Lung (tissue), 12 donors: ENCODE results near the gene WHRN. TPM values are rescaled to one million over a fixed set of nuclear protein-coding genes. Genes with fewer than 3 reads are reported as not detected.

Experiments
- ATAC-seq: fragments of 200-7000 bp; cut with Tn5 transposase; one replicate; pipeline ENCODE4 v1.9.1; 2020; ENCODE audit warnings: moderate number of reproducible peaks; ENCODE audit not compliant: insufficient read depth, low FRiP score
- DNase-seq, 3 donors: peaks; one replicate each; pipeline ENCODE4 v3.0.0-alpha.2; 2013 to 2017
- H3K27ac ChIP-seq, 2 donors: one replicate each; pipeline ENCODE4 v1.5.1; 2013; ENCODE audit warnings: mild to moderate bottlenecking in 2 of 2, moderate library complexity in 2 of 2, control low read depth in 1 of 2, inconsistent platforms in 1 of 2, low read depth in 1 of 2, low read length in 1 of 2
- H3K27me3 ChIP-seq, 3 donors: one replicate each; pipeline ENCODE4 v1.5.1; 2013; ENCODE audit warnings: low read length in 2 of 3; ENCODE audit not compliant: control insufficient read depth in 3 of 3, insufficient read depth in 3 of 3
- H3K36me3 ChIP-seq, 4 donors: one replicate each; pipeline ENCODE4 v1.5.1; 2013; ENCODE audit warnings: low read length in 4 of 4, mild to moderate bottlenecking in 1 of 4, moderate library complexity in 1 of 4; ENCODE audit not compliant: control insufficient read depth in 4 of 4, insufficient read depth in 4 of 4
- H3K4me1 ChIP-seq, 5 donors: one replicate each; pipeline ENCODE4 v1.5.1; 2013; ENCODE audit warnings: low read length in 5 of 5, mild to moderate bottlenecking in 2 of 5, moderate library complexity in 1 of 5; ENCODE audit not compliant: control insufficient read depth in 5 of 5, insufficient read depth in 5 of 5
- H3K4me3 ChIP-seq: one replicate; pipeline ENCODE4 v1.5.1; 2013; ENCODE audit warnings: mild to moderate bottlenecking, control low read depth, moderate library complexity
- H3K9ac ChIP-seq, 2 donors: one replicate each; pipeline ENCODE4 v1.5.1; 2013; ENCODE audit warnings: low read length in 2 of 2, control low read depth in 1 of 2; ENCODE audit not compliant: insufficient read depth in 1 of 2
- H3K9me3 ChIP-seq, 4 donors: one replicate each; pipeline ENCODE4 v1.5.1; 2013; ENCODE audit warnings: low read length in 3 of 4, mild to moderate bottlenecking in 1 of 4, moderate library complexity in 1 of 4; ENCODE audit not compliant: control insufficient read depth in 4 of 4, insufficient read depth in 3 of 4
- WGBS, 2 donors: extraction: QIAGEN DNeasy Blood & Tissue Kit; methylation state at CpG; one replicate each; pipeline ENCODE4 v1.1.7; 2013; 5-methylcytosine and 5-hydroxymethylcytosine counted together
- polyA plus RNA-seq, 2 donors: library from polyadenylated mRNA; stranded (reverse); fragments of 200-250 nt; gene quantifications; one replicate each; pipeline ENCODE4 v1.2.1, GENCODE V29; 2013
- total RNA-seq, 2 donors: library from RNA; depleted of rRNA in 1 of 2; stranded (reverse); fragments of >200 nt in 1 of 2; gene quantifications; one replicate each; pipeline ENCODE4 v1.2.1, GENCODE V29; 2014 to 2021
- TF ChIP-seq, protein P1 (sequence below): IDR thresholded peaks from 2 replicates; pipeline ENCODE4 v1.5.1; 2012; ENCODE audit warnings: mild to moderate bottlenecking; ENCODE audit errors: control extremely low read depth, extremely low read depth
- donor health status: control.
- donor health status: control.
- donor health status: Bipolar disorder and iron deficiency.
- donor health status: healthy.
- donor health status: DM: yes; HTN: yes; CAD: no.

WHRN gene
- total and polyA plus RNA-seq, 4 donors: 3.1 to 11.7 (median 5.6) TPM

DNA sequence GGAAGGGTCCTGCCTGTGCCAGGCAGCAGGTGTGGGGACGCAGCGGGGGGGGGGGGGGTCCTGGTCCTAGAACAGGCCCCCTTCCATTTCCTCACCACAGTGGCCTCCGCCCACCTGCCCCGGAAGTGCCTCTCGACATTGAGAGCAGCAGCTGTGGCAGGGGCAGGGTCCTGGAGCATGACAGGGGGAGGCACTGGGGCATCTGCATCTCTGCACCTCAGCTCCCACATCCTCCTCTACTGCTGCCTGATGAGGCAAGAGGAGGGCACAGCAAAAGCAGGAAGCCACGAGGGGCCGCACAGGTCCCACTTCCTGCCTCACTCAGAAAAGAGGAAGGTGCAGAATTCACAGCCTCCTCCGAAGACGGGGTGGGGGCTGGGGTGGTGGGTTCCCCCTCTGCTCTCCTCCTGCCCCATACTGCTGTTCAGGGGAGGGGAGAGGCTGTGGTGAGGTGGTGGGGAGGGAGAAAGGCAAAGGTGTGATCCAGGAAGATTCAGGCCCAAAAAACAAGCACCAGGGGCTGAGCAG, 132.3 kb downstream of the WHRN start:
- DNase-seq (peak in 1 of 3 donors; percentile 30), ATAC-seq (peak; percentile 65)
- H3K9ac ChIP-seq: no peak overlapping the region
- WGBS, 2 donors: 10 to 29% methylated on average over 9 of the region's 9 CpGs
- H3K9me3 ChIP-seq: no peaks in the 10 kb centered on the region
- H3K4me3 ChIP-seq: no peak overlapping the region
- peaks cover 0 to 20% (median 4%) of the 10 kb centered on the region in 5 donors for H3K4me1 ChIP-seq
- H3K27me3 ChIP-seq: no peaks in the 10 kb centered on the region
- TF ChIP-seq, protein P1, sequence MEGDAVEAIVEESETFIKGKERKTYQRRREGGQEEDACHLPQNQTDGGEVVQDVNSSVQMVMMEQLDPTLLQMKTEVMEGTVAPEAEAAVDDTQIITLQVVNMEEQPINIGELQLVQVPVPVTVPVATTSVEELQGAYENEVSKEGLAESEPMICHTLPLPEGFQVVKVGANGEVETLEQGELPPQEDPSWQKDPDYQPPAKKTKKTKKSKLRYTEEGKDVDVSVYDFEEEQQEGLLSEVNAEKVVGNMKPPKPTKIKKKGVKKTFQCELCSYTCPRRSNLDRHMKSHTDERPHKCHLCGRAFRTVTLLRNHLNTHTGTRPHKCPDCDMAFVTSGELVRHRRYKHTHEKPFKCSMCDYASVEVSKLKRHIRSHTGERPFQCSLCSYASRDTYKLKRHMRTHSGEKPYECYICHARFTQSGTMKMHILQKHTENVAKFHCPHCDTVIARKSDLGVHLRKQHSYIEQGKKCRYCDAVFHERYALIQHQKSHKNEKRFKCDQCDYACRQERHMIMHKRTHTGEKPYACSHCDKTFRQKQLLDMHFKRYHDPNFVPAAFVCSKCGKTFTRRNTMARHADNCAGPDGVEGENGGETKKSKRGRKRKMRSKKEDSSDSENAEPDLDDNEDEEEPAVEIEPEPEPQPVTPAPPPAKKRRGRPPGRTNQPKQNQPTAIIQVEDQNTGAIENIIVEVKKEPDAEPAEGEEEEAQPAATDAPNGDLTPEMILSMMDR: no peak
- peaks cover 0 to 35% (median 32%) of the 10 kb centered on the region in 4 donors for H3K36me3 ChIP-seq
- peak overlapping the region in 1 of 2 donors; percentile 44 for H3K27ac ChIP-seq

DNA sequence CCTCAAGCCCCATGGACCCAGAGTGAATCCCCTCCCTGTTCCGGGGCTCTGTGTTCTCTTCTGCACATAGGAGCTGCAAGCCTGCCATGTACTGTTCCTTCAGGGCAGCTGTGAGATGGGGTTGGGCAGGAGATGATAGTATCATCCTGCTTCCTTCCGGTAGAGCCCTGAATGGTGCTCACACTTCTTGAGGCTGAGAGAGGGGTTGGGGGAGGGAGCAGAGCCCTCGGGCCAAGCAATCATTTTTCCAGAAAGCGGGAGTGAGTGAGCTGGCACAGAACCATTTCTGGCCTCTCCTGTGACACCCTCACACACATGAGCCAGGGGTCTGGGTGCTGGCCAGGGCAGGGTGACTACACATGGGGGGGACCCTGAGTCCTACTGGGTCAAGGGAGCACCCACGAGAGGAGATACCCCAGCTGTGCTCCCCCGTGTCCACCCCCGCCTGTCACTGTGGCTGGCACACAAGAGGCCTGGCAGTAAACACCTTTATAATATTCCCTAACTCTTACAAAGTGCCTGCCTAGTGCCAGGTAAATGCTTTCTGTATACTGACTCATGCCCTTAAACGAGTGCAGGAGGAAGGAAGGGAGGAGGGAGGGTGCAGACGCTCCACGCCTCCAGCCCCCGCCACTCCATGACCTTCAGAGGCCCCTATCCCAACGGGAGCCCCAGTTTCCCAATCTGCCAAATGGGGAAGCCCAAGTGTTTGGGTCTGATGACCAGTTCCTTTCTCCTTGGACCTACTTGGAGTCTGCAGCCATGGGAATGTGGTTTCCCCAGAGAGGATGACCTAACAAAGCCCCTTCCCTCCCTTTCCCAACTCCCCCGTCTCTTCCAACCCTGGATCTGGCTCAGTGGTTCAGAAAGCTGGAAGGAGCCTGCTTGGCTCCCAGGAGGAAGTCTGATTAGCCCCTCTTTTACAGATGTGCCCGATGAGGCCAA, 133.0 kb downstream of the WHRN start:
- DNase-seq (no peak), ATAC-seq (peak; percentile 39)
- Histone ChIP-seq H3K4me1 (peaks cover 0 to 25% (median 4%) of the 10 kb centered on the region in 5 donors), H3K27ac (peak overlapping the region in 1 of 2 donors; percentile 44), H3K36me3 (peaks cover 0 to 37% (median 33%) of the 10 kb centered on the region in 4 donors), H3K4me3 (no peak overlapping the region), H3K9me3 (no peaks in the 10 kb centered on the region), H3K9ac (no peak overlapping the region), H3K27me3 (no peaks in the 10 kb centered on the region)
- WGBS, 2 donors: 13 to 15% methylated on average over 14 of the region's 14 CpGs
- TF ChIP-seq, protein P1: no peak

DNA sequence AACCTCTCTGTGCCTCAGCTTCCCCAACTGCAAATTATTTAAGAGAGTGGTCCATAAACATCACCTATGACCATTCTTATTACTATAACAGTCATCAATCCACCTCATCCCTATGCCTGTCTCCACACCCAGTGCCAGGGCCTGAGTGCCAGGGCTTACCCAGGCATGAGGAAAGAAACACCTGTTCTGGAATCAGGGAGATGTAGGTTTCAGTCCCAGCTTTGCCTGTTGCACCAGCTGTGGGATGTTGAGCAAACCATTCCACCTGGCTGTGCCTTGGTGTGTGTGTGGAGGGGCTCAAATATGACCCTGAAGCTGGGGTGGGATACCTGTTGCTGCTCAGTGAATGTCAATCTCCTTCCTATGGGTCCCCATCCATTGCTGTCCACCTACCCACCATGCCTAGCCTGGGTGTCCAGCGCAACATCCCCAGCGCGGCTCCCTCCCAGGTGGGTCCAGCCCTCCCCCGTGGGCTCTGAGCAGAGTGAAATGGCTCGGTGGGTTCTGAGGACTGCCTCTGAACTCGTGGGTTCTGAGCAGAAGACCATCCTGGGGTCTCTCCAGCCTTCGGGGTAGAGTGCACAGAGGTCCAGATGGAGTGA, 133.8 kb downstream of the WHRN start:
- Histone ChIP-seq H3K9ac (no peak overlapping the region), H3K4me3 (no peak overlapping the region), H3K27ac (peak overlapping the region in 1 of 2 donors; percentile 44), H3K36me3 (peaks cover 0 to 30% (median 28%) of the 10 kb centered on the region in 4 donors), H3K9me3 (no peaks in the 10 kb centered on the region), H3K4me1 (peaks cover 0 to 25% (median 8%) of the 10 kb centered on the region in 5 donors), H3K27me3 (no peaks in the 10 kb centered on the region)
- 51 to 59% methylated on average over 7 of the region's 7 CpGs for WGBS, 2 donors
- ATAC-seq (no peak), DNase-seq (no peak)
- TF ChIP-seq, protein P1: no peak
